ENCODE results near the gene ABCC4.

The ABCC4 gene

GRCh38 chr13:95226932-95227695 lies 74.1 kb downstream of the ABCC4 start:
- no peak overlapping the region for H3K9ac ChIP-seq (ENCODE audit: low read depth, low read length)
- no peaks in the 10 kb centered on the region for H3K9me3 ChIP-seq (ENCODE audit: control insufficient read depth, insufficient read depth, low read length)
- no peaks in the 10 kb centered on the region for H3K4me1 ChIP-seq (ENCODE audit: control insufficient read depth, insufficient read depth, low read length)
- no peak overlapping the region for H3K4me3 ChIP-seq (ENCODE audit: low read depth, low read length)
- H3K27ac ChIP-seq (ENCODE audit: low read depth, low read length), result no peak overlapping the region
- H3K36me3 ChIP-seq (ENCODE audit: control insufficient read depth, insufficient read depth, low read length), result no peaks in the 10 kb centered on the region
- H3K27me3 ChIP-seq (ENCODE audit: control insufficient read depth, insufficient read depth, low read length), result no peaks in the 10 kb centered on the region

DNA sequence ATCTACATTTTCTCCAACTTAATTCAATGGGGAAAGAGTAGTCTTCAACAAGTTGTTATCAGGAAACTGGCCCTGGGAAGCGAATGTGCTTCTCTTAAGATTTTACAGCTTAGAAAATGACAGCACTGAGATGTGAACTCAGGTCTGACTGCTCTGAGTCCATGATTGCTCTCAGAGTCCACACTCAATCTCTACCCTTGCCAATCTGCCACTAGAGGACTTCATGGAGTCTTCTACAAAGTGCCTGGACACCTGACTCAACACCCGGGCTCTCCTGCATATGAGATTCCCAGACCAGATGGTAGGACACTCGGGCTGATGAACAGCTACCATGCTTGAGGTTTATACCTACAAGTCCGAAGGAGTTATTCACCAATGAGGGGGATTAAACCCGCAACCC lies 74.8 kb downstream of the ABCC4 start:
- H3K4me1 ChIP-seq (ENCODE audit: control insufficient read depth, insufficient read depth, low read length), result no peaks in the 10 kb centered on the region
- H3K4me3 ChIP-seq (ENCODE audit: low read depth, low read length), result no peak overlapping the region
- no peaks in the 10 kb centered on the region for H3K27me3 ChIP-seq (ENCODE audit: control insufficient read depth, insufficient read depth, low read length)
- no peak overlapping the region for H3K27ac ChIP-seq (ENCODE audit: low read depth, low read length)
- H3K36me3 ChIP-seq (ENCODE audit: control insufficient read depth, insufficient read depth, low read length), result no peaks in the 10 kb centered on the region
- no peak overlapping the region for H3K9ac ChIP-seq (ENCODE audit: low read depth, low read length)
- H3K9me3 ChIP-seq (ENCODE audit: control insufficient read depth, insufficient read depth, low read length), result no peaks in the 10 kb centered on the region

DNA sequence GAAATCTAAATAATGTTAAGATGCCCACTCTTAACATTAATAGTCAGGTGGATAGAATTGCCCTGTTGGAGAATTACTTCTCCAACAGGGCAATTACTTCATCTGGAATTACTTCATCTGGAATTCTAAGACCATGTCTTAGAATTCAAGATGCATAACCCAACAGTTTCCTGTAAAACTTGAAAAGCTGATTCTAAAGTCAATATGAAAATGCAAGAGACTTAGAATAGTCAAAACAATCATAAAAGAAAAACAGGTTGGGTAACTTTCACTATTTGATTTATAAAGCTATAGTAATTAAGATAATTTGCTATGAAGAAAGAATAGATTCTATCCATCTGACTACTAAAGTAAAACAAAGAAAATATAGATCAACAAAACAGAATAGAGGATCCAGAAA lies 75.2 kb downstream of the ABCC4 start:
- H3K4me1 ChIP-seq (ENCODE audit: control insufficient read depth, insufficient read depth, low read length), result no peaks in the 10 kb centered on the region
- H3K36me3 ChIP-seq (ENCODE audit: control insufficient read depth, insufficient read depth, low read length), result no peaks in the 10 kb centered on the region
- H3K4me3 ChIP-seq (ENCODE audit: low read depth, low read length), result no peak overlapping the region
- no peaks in the 10 kb centered on the region for H3K9me3 ChIP-seq (ENCODE audit: control insufficient read depth, insufficient read depth, low read length)
- H3K9ac ChIP-seq (ENCODE audit: low read depth, low read length), result no peak overlapping the region
- no peak overlapping the region for H3K27ac ChIP-seq (ENCODE audit: low read depth, low read length)
- H3K27me3 ChIP-seq (ENCODE audit: control insufficient read depth, insufficient read depth, low read length), result no peaks in the 10 kb centered on the region

- Histone ChIP-seq H3K27me3 (ENCODE audit: control insufficient read depth, insufficient read depth, low read length) (no peaks in the 10 kb centered on the region), H3K27ac (ENCODE audit: low read depth, low read length) (no peak overlapping the region), H3K9me3 (ENCODE audit: control insufficient read depth, insufficient read depth, low read length) (no peaks in the 10 kb centered on the region), H3K4me1 (ENCODE audit: control insufficient read depth, insufficient read depth, low read length) (no peaks in the 10 kb centered on the region), H3K4me3 (ENCODE audit: low read depth, low read length) (no peak overlapping the region), H3K9ac (ENCODE audit: low read depth, low read length) (no peak overlapping the region), H3K36me3 (ENCODE audit: control insufficient read depth, insufficient read depth, low read length) (no peaks in the 10 kb centered on the region)
These were observed 77.2 kb downstream of the ABCC4 start for GRCh38 chr13:95224064-95224463.

DNA sequence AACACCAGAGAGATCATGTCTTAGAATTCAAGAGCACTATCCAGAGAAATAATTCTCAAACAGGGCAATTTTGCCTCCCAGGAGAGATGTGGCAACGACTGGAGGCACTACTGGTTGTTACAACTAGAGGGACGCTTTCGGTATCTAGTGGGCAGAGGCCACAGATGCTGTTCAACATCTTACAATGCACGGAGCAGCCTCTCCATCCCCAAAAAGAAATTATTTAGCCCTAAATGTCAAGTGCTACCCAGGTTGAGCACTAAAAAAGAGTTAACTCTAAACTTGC lies 78.6 kb downstream of the ABCC4 start:
- Histone ChIP-seq H3K4me1 (ENCODE audit: control insufficient read depth, insufficient read depth, low read length) (no peaks in the 10 kb centered on the region), H3K27ac (ENCODE audit: low read depth, low read length) (no peak overlapping the region), H3K9me3 (ENCODE audit: control insufficient read depth, insufficient read depth, low read length) (no peaks in the 10 kb centered on the region), H3K27me3 (ENCODE audit: control insufficient read depth, insufficient read depth, low read length) (no peaks in the 10 kb centered on the region), H3K4me3 (ENCODE audit: low read depth, low read length) (no peak overlapping the region), H3K9ac (ENCODE audit: low read depth, low read length) (no peak overlapping the region), H3K36me3 (ENCODE audit: control insufficient read depth, insufficient read depth, low read length) (no peaks in the 10 kb centered on the region)

DNA sequence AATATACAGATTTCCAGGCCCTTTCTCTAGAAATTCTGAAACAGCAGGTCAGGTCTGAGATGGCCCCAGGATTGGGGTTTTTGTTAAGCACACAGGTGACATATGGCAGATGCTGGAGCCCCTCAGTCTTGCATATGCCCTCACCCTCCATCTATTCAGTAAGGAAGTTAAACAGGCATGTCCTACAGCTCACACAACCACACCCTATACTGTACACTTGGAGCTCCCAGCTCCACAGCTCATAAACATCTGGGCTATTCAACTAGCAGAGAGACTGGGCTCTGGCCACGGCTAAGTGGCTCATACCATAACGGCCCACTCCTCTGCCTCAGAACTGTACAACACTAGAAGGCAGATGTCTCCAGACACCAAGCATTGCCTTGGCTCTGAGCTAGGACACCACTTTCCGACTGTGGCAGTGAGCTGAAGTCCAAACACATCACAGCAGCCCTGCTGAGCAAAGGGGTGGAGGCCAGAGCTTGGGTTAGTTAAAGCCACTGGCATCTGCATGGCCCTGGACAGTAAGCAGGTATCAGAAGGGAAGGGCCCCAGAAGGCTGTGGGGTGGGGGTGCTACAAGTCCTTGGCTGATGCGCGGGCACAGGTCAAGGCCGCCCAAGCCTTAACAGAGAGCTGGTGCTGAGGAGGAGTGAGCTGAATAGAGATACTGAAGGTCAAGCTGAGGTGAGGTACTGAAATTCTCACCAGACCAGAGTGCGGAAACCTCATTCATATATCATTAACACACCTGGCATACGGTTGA lies 79.1 kb downstream of the ABCC4 start:
- no peaks in the 10 kb centered on the region for H3K9me3 ChIP-seq (ENCODE audit: control insufficient read depth, insufficient read depth, low read length)
- no peaks in the 10 kb centered on the region for H3K4me1 ChIP-seq (ENCODE audit: control insufficient read depth, insufficient read depth, low read length)
- no peak overlapping the region for H3K4me3 ChIP-seq (ENCODE audit: low read depth, low read length)
- no peak overlapping the region for H3K9ac ChIP-seq (ENCODE audit: low read depth, low read length)
- no peaks in the 10 kb centered on the region for H3K36me3 ChIP-seq (ENCODE audit: control insufficient read depth, insufficient read depth, low read length)
- H3K27me3 ChIP-seq (ENCODE audit: control insufficient read depth, insufficient read depth, low read length), result no peaks in the 10 kb centered on the region
- no peak overlapping the region for H3K27ac ChIP-seq (ENCODE audit: low read depth, low read length)

DNA sequence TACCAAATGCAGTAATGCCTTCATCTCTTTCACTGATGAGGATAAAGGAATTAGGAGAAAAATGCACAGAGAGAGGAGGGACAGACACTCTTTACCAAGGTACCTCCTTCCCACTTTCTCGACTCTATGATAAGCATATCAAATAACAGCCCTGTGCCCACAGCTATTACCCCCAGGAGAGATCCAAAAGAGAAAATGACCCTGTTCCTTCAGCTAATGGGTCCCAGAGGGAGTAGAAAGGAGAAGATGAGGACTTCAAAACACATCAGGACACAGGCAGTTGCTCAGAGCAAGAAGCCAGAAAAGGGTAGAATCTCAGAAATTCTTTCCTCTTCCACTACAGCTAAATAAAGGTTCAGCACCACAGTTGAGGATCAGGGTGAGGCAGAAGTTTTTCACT lies 80.6 kb downstream of the ABCC4 start:
- Histone ChIP-seq H3K9me3 (ENCODE audit: control insufficient read depth, insufficient read depth, low read length) (no peaks in the 10 kb centered on the region), H3K36me3 (ENCODE audit: control insufficient read depth, insufficient read depth, low read length) (no peaks in the 10 kb centered on the region), H3K27me3 (ENCODE audit: control insufficient read depth, insufficient read depth, low read length) (no peaks in the 10 kb centered on the region), H3K4me1 (ENCODE audit: control insufficient read depth, insufficient read depth, low read length) (no peaks in the 10 kb centered on the region), H3K4me3 (ENCODE audit: low read depth, low read length) (no peak overlapping the region), H3K27ac (ENCODE audit: low read depth, low read length) (no peak overlapping the region), H3K9ac (ENCODE audit: low read depth, low read length) (no peak overlapping the region)

GRCh38 chr13:95217920-95218830 lies 83.1 kb downstream of the ABCC4 start:
- H3K4me1 ChIP-seq (ENCODE audit: control insufficient read depth, insufficient read depth, low read length), result no peaks in the 10 kb centered on the region
- H3K36me3 ChIP-seq (ENCODE audit: control insufficient read depth, insufficient read depth, low read length), result no peaks in the 10 kb centered on the region
- no peak overlapping the region for H3K27ac ChIP-seq (ENCODE audit: low read depth, low read length)
- H3K9ac ChIP-seq (ENCODE audit: low read depth, low read length), result no peak overlapping the region
- H3K27me3 ChIP-seq (ENCODE audit: control insufficient read depth, insufficient read depth, low read length), result no peaks in the 10 kb centered on the region
- no peak overlapping the region for H3K4me3 ChIP-seq (ENCODE audit: low read depth, low read length)
- H3K9me3 ChIP-seq (ENCODE audit: control insufficient read depth, insufficient read depth, low read length), result no peaks in the 10 kb centered on the region

- no peak overlapping the region for H3K27ac ChIP-seq (ENCODE audit: low read depth, low read length)
- no peaks in the 10 kb centered on the region for H3K27me3 ChIP-seq (ENCODE audit: control insufficient read depth, insufficient read depth, low read length)
- no peaks in the 10 kb centered on the region for H3K36me3 ChIP-seq (ENCODE audit: control insufficient read depth, insufficient read depth, low read length)
- H3K4me3 ChIP-seq (ENCODE audit: low read depth, low read length), result no peak overlapping the region
- H3K9ac ChIP-seq (ENCODE audit: low read depth, low read length), result no peak overlapping the region
- H3K9me3 ChIP-seq (ENCODE audit: control insufficient read depth, insufficient read depth, low read length), result no peaks in the 10 kb centered on the region
- no peaks in the 10 kb centered on the region for H3K4me1 ChIP-seq (ENCODE audit: control insufficient read depth, insufficient read depth, low read length)
These were observed 85.1 kb downstream of the ABCC4 start for GRCh38 chr13:95216182-95216581.

DNA sequence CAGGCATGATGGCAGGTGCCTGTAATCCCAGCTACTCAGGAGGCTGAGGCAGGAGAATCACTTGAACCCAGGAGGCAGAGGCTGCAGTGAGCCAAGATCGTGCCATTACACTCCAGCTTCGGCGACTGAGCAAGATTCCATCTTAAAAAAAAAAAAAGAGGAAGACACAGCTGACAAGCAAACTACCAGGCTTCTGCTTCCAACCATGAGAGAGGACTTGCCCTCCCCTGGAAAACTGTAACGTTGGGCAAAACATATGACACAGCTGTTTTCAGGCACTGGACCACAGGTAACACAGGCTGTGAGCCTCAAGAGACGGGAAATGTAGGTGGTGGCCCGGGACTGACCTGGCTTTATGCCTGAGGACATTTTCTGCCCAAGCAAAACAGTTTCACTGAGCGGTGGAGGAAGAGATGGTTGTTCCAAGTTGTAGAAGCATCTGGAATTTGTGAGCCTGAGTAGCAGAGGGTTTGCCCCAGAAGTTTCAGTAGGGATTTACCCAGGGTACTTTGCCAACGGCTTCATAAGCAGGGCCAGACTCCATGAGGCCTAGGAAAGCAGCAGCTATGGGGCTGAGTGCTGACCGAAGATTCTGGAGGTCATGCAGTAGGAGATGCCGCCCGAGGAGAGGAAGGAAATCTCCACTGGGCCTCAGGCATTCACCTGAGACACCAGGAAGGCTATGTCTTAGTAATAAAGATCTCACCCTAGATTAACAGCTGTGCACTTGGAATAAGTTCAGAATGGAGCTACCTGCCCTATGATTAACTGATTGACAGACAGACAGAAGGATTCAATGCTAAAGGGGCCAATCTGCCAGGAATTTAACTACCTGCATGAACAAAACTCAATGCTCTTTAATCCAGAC lies 88.0 kb downstream of the ABCC4 start:
- H3K36me3 ChIP-seq (ENCODE audit: control insufficient read depth, insufficient read depth, low read length), result no peaks in the 10 kb centered on the region
- H3K4me1 ChIP-seq (ENCODE audit: control insufficient read depth, insufficient read depth, low read length), result no peaks in the 10 kb centered on the region
- H3K4me3 ChIP-seq (ENCODE audit: low read depth, low read length), result no peak overlapping the region
- no peaks in the 10 kb centered on the region for H3K9me3 ChIP-seq (ENCODE audit: control insufficient read depth, insufficient read depth, low read length)
- H3K9ac ChIP-seq (ENCODE audit: low read depth, low read length), result no peak overlapping the region
- H3K27me3 ChIP-seq (ENCODE audit: control insufficient read depth, insufficient read depth, low read length), result no peaks in the 10 kb centered on the region
- H3K27ac ChIP-seq (ENCODE audit: low read depth, low read length), result no peak overlapping the region

Measured in HUES48 (cell line).